ENCODE results near the gene PHLDB2.

DNA sequence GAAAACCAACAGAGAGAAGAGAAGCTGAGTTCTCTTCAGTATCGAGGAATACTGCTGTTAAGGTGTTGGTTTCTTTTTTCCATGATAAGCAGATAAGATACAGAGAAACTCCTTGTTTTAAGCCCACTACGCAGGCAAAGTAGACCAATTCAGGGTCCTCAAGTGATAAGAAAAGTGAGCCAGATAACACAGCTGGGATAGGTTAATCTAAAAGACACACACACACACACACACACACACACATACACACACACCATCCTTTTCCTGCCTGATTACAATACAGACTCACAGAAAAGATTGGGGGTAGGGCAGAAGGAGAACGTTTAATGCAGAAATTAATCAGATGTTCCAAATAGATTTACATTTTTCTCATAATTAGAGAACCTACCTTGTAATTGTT, 6.5 kb upstream of the PHLDB2 start:
- TF ChIP-seq, protein P1, sequence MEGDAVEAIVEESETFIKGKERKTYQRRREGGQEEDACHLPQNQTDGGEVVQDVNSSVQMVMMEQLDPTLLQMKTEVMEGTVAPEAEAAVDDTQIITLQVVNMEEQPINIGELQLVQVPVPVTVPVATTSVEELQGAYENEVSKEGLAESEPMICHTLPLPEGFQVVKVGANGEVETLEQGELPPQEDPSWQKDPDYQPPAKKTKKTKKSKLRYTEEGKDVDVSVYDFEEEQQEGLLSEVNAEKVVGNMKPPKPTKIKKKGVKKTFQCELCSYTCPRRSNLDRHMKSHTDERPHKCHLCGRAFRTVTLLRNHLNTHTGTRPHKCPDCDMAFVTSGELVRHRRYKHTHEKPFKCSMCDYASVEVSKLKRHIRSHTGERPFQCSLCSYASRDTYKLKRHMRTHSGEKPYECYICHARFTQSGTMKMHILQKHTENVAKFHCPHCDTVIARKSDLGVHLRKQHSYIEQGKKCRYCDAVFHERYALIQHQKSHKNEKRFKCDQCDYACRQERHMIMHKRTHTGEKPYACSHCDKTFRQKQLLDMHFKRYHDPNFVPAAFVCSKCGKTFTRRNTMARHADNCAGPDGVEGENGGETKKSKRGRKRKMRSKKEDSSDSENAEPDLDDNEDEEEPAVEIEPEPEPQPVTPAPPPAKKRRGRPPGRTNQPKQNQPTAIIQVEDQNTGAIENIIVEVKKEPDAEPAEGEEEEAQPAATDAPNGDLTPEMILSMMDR (IDR thresholded peaks at IDR 0.05), result no peak
- TF ChIP-seq POLR2AphosphoS5 (IDR thresholded peaks at IDR 0.05) (no peak), POLR2A (IDR thresholded peaks at IDR 0.05) (no peak)

Measured in breast epithelium (tissue), 3 donors.